H1 (cell line): ENCODE results near the gene WNT11. TPM values are rescaled to one million over a fixed set of nuclear protein-coding genes. Genes with fewer than 3 reads are reported as not detected.

Experiments used
- BCL11A ChIP-seq, 2 experiments: IDR thresholded peaks; one replicate each; pipeline ENCODE4 v1.6.1; 2011; ENCODE audit warnings: low read depth in 2 of 2, low read length in 2 of 2, mild to moderate bottlenecking in 2 of 2
- CHD7 ChIP-seq: fragments of 300-600 bp; sonication (generic); IDR thresholded peaks from 2 replicates; pipeline ENCODE4 v1.7.1; 2012; ENCODE audit warnings: low read length, moderate library complexity, mild to moderate bottlenecking, inconsistent platforms; ENCODE audit not compliant: insufficient replicate concordance
- CTCF ChIP-seq, 3 experiments: IDR thresholded peaks; 1 replicate in 2 of 3; 2 replicates in 1 of 3; pipeline versions ENCODE4 v1.5.1 to v1.6.1; 2011; ENCODE audit warnings: low read length in 3 of 3, mild to moderate bottlenecking in 3 of 3, inconsistent platforms in 2 of 3, low read depth in 1 of 3, moderate library complexity in 1 of 3; ENCODE audit not compliant: insufficient read depth in 1 of 3; ENCODE audit errors: control extremely low read depth in 1 of 3
- GTF2F1 ChIP-seq: IDR thresholded peaks from 2 replicates; pipeline ENCODE4 v1.6.1; 2012; ENCODE audit warnings: low read depth, low read length, improper control_type of control experiment, borderline replicate concordance
- KDM1A ChIP-seq: fragments of 200-600, 300-600 bp; sonication (generic); IDR thresholded peaks from 2 replicates; pipeline ENCODE4 v1.7.1; 2016; ENCODE audit warnings: mild to moderate bottlenecking, low read length, borderline replicate concordance
- RFX5 ChIP-seq: IDR thresholded peaks from 2 replicates; pipeline ENCODE4 v1.6.1; 2011; ENCODE audit warnings: low read depth, low read length, improper control_type of control experiment, borderline replicate concordance
- USF2 ChIP-seq: IDR thresholded peaks from 2 replicates; pipeline ENCODE4 v1.6.1; 2011; ENCODE audit warnings: low read length, improper control_type of control experiment
- polyA plus RNA-seq, 7 experiments: library from polyadenylated mRNA; depleted of rRNA in 3 of 7; stranded (reverse) in 5 of 7; unstranded in 2 of 7; fragments of >200 nt in 5 of 7; fragments of 200-250 nt in 2 of 7; gene quantifications; 1 replicate in 5 of 7; 2 replicates in 1 of 7; 4 replicates in 1 of 7; pipeline versions ENCODE4 v1.2.1 to v1.2.3, GENCODE V29; 2011 to 2013; ENCODE audit warnings: missing spikeins in 2 of 7, mixed read lengths in 2 of 7
- total RNA-seq: library from RNA; stranded (reverse); fragmentation: NEBNext Ultra II Directional; extraction: Animal tissue kit (Norgen Biotek cat#: 25700); gene quantifications from 2 replicates; pipeline ENCODE4 v1.2.1, GENCODE V29; 2021

WNT11 gene
- total and polyA plus RNA-seq, 2 of the 8 experiments (the other 6 are each of a cell fraction or from before 2014, with no cell fraction given), result 0.11 to 0.45 TPM

- TF ChIP-seq CHD7 (no peak), GTF2F1 (no peak), BCL11A (IDR thresholded peaks at IDR 0.05; ENCODE audit: low read depth in 2 of 2, low read length in 2 of 2) (no peak), RFX5 (no peak), KDM1A (no peak), CTCF (IDR thresholded peaks at IDR 0.05; ENCODE audit: control extremely low read depth in 1 of 3, insufficient read depth in 1 of 3, low read depth in 1 of 3, low read length in 3 of 3) (no peak), USF2 (no peak)
Measured at GRCh38 chr11:76228875-76229149, 22.5 kb upstream of the WNT11 start (continued).
